ENCODE data around the gene SIRT2. TPM values are rescaled to one million over a fixed set of nuclear protein-coding genes. Genes with fewer than 3 reads are reported as not detected.
A peak's percentile ranks its signal among the peaks of the same experiment; 100 is the strongest.
"Not testable (repeated sequence)": the region's sequence is repeated elsewhere in the genome, so short reads cannot be mapped to it uniquely, and the experiment has no call there.

Gene SIRT2
- total RNA-seq, 4 donors from 2014 or later, result 59.6 to 115 (median 74.5) TPM

DNA sequence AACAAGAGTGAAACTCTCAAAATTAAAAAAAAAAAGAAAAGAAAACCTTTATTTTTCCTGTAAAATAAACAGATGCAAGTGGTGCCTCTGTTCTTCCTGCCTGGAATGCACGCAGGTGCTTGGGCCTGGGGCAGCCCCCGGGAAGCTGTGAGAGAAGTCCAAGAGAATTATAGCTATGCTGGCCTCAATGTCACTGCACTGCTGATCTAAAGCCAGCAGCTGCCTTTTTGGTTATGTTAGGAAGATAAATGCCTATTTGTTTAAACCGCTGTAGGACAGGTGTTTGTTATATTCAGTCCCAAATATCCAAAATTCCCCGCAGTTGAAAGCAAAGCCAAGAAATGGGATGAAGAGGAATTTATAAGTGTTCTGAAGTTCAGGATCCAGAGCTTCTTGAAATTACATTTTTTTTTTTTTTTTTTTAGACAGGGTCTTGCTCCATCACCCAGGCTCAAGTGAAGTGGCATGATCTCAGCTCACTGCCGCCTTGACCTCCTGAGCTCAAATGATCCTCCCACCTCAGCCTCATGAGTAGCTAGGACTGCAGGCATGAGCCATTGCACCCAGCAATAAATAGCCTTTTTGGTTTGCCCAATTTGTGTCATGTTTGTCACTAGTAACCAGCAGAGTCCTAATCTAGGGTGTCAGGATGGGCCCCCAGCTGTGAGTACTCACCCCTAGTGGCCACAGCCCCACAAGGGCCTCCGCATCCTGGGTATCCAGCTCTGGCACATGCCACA lies 23.6 kb downstream of the SIRT2 start:
- no peak for DNase-seq (ENCODE audit: low spot score)
- no peak for ATAC-seq (ENCODE audit: low FRiP score)
- TF ChIP-seq, protein P1, sequence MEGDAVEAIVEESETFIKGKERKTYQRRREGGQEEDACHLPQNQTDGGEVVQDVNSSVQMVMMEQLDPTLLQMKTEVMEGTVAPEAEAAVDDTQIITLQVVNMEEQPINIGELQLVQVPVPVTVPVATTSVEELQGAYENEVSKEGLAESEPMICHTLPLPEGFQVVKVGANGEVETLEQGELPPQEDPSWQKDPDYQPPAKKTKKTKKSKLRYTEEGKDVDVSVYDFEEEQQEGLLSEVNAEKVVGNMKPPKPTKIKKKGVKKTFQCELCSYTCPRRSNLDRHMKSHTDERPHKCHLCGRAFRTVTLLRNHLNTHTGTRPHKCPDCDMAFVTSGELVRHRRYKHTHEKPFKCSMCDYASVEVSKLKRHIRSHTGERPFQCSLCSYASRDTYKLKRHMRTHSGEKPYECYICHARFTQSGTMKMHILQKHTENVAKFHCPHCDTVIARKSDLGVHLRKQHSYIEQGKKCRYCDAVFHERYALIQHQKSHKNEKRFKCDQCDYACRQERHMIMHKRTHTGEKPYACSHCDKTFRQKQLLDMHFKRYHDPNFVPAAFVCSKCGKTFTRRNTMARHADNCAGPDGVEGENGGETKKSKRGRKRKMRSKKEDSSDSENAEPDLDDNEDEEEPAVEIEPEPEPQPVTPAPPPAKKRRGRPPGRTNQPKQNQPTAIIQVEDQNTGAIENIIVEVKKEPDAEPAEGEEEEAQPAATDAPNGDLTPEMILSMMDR (IDR thresholded peaks at IDR 0.05), result no peak

DNA sequence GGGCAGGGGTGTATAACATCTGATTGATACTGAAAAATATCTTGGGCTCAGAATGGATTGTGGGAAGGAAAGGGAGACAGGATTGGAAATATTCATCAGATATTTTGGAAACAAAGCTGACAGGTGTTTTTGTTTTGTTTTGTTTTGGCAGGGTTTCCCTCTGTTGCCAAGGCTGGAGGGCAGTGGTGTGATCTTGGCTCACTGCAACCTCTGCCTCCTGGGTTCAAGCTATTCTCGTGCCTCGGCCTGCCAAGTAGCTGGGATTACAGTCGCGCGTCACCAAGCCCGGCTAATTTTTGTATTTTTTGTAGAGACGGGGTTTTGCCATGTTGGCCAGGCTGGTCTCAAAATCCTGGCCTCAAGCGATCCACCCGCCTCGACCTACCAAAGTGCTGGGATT lies 26.0 kb downstream of the SIRT2 start:
- DNase-seq (ENCODE audit: low spot score), result not testable (repeated sequence)

DNA sequence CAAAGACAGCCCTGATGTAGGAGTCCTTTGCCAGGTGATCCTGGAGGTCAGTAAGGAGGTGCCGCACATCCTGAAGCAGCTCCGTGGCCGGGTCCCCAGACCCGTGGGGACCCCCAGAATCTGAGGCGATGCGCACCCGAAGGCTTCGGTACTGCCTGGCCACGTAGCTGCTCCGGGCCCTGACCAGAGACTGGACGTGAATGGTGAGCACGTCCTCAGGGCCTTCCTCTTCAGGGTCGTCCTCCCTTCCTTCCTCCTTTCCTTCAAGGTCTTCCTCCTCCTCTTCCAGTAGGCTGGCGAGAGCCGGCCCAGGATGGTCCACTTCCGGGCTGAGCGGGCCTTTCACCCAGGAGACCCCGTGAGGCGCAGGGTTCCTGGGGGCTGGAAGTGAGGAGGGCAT lies 28.8 kb downstream of the SIRT2 start:
- TF ChIP-seq, protein P1 (IDR thresholded peaks at IDR 0.05), result no peak
- ATAC-seq (ENCODE audit: low FRiP score), result no peak
- no peak for DNase-seq (ENCODE audit: low spot score)

More for the DNA sequence above, 26.0 kb downstream of the SIRT2 start:
- ATAC-seq (ENCODE audit: low FRiP score), result not testable (repeated sequence)

DNA sequence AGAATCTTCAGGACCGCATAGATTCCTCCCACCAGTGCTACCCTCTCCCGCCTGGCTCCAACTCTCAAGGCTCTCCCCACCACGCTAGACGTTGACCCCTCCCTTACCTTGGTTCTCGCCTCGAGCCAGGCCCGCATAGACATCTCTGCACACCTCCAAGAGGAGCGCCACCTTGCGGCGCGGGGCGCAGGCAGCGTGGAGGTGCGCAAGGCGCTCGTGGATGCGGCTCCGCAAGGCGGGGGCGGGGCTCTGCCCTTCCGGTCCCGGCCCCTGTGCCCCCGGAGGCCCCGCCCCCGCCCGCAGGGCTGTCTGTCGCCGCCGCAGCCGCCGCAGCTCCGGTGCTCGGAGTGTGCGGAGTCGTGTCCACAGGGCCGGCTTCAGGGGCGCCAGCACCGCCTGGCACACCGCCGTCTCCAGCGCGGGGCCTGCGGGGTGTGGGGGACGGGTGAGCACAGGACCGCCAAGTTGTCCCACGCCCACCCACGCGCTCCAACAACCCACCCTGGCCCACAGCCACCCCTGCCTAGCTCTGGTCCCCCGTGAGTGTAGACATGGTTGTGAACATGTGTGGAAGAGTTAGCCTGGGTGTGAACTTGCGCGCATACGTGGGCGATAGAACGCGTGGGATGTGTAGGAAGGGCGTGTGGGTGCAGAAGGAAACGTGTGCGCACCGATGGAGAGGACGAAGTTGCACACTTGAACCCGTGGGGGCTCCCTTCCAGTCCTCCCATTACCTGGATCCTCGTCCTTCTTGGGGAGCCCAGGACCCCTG lies 29.4 kb downstream of the SIRT2 start:
- TF ChIP-seq, protein P1 (IDR thresholded peaks at IDR 0.05), result peak in 1 of 3 donors; percentile 47
- peak; percentile 94 for ATAC-seq (ENCODE audit: low FRiP score)
- DNase-seq (ENCODE audit: low spot score), result peak; percentile 73

DNA sequence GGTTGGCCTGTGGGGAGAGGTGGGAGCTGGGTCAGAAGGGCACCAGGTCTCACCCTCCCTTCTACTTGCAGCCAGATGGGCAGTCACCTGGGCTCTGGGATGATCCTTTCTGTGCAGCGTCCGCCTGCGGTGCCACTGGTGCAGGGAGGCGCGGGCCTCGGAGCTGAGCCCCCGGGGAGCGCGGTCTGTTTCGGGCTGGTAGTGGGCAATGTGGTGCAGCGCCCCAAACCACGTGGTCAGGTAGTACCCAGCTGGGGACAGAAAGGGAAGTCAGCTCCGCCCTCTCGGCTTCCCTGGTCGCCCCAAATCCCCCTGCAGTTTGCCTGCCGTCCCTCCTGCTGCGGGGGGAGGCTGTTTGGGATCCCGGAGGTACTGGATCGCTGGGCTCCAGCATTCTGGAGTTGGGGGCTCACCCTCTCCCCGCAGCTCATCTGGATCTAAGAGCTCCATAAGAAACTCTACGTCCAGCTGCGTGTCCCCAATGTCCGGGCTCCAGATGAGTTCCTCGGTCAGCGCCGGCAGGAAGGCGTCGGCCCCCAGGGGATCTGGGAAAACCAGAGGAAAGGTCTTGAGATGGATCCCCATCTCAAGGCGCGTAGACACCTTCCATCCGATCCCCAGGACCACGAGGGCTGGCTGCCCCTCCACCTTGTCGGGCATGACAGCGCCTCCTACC lies 30.1 kb downstream of the SIRT2 start:
- TF ChIP-seq, protein P1 (IDR thresholded peaks at IDR 0.05), result no peak
- DNase-seq (ENCODE audit: low spot score) (no peak), ATAC-seq (ENCODE audit: low FRiP score) (no peak)

DNA sequence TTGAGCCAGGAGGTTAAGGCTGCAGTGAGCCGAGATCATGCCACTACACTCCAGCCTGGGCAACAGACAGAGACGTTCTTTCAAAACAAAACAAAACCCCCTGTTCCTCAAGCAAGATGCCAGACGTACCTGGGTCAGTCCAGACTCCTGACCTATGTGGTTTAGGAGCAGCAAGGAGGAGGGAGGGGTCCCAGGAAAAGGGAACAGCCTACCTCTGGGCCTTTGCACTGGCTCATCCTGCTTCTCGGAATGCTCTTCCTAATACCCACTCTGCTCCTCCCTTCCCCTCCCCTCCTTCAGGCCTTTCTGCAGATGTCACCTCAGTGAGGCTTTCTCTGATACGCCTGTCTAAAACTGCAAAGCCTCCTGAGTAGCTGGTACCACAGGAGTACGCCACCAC lies 30.9 kb downstream of the SIRT2 start:
- no peak for DNase-seq (ENCODE audit: low spot score)
- TF ChIP-seq, protein P1 (IDR thresholded peaks at IDR 0.05), result no peak
- ATAC-seq (ENCODE audit: low FRiP score), result no peak

DNA sequence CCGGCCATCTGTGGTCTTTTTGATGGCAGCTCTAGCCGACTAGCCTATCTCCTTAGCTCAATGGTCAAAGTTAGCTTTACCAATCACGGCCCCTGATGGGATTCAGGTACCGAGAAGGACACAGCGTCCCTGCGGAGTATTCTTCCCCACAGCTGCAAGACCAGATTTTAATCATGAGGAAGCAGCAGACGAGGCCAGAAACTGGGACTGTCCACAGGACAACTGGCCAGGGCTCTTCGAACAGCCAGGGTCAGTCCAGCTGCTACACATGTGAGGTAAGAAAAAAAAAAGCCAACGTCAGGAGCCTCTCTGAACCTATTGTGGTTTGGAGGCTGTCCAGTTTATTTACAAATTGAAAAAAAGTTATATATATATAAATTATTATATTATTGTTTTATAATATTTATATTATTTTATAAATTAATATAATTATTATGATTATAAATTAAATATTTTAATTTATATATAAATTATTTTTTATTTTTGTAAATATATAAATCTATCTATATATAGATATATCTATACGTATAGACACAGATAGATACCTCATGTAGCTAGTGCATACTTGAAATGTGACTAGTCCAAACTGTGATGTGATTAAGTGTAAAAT lies 32.1 kb downstream of the SIRT2 start:
- DNase-seq (ENCODE audit: low spot score) (no peak), ATAC-seq (ENCODE audit: low FRiP score) (no peak)
- TF ChIP-seq, protein P1 (IDR thresholded peaks at IDR 0.05), result no peak

All from omental fat pad (tissue), 4 donors.